KMS-11 (cell line): ENCODE results near the gene LMF2.

ENCODE experiments used
- H2AFZ ChIP-seq: fragments of 200-600 bp; sonication (generic); 2 replicates; pipeline ENCODE4 v1.6.1; 2016; ENCODE audit warnings: antibody characterized with exemption, mixed run types, low read depth
- H3K27ac ChIP-seq: fragments of 200-600 bp; sonication (generic); 2 replicates; pipeline ENCODE4 v1.6.1; 2016; ENCODE audit warnings: mild to moderate bottlenecking, mixed run types
- H3K27me3 ChIP-seq: fragments of 200-600 bp; sonication (generic); 2 replicates; pipeline ENCODE4 v1.6.1; 2017; ENCODE audit warnings: mild to moderate bottlenecking, low read depth, mixed run types, moderate library complexity; ENCODE audit not compliant: insufficient read depth
- H3K36me3 ChIP-seq: fragments of 200-600 bp; sonication (generic); 2 replicates; pipeline ENCODE4 v1.6.1; 2017; ENCODE audit warnings: mild to moderate bottlenecking, mixed run types; ENCODE audit not compliant: insufficient read depth
- H3K4me1 ChIP-seq: fragments of 200-600 bp; sonication (generic); 2 replicates; pipeline ENCODE4 v1.6.1; 2016; ENCODE audit warnings: mild to moderate bottlenecking, low read depth, mixed run types; ENCODE audit not compliant: poor library complexity, severe bottlenecking
- H3K4me2 ChIP-seq: fragments of 200-600 bp; sonication (generic); 2 replicates; pipeline ENCODE4 v1.7.0; 2016; ENCODE audit warnings: mild to moderate bottlenecking, mixed run types
- H3K4me3 ChIP-seq: fragments of 200-600 bp; sonication (generic); IDR thresholded peaks from 2 replicates; pipeline ENCODE4 v1.6.1; 2017; ENCODE audit warnings: low read depth, low read length, mixed read lengths; ENCODE audit not compliant: insufficient read depth
- H3K79me2 ChIP-seq: fragments of 200-600 bp; sonication (generic); 2 replicates; pipeline ENCODE4 v1.6.1; 2016; ENCODE audit warnings: low read depth, mixed run types; ENCODE audit not compliant: insufficient read depth
- H3K9ac ChIP-seq: fragments of 200-600 bp; sonication (generic); 2 replicates; pipeline ENCODE4 v1.6.1; 2016; ENCODE audit warnings: mild to moderate bottlenecking, mixed run types
- H4K20me1 ChIP-seq: fragments of 200-600 bp; sonication (generic); 2 replicates; pipeline ENCODE4 v1.6.1; 2016; ENCODE audit warnings: mild to moderate bottlenecking, mixed run types; ENCODE audit not compliant: insufficient read depth
- TF ChIP-seq, protein P1 (sequence below): fragments of 200-600 bp; sonication (generic); conservative IDR thresholded peaks from 2 replicates; pipeline ENCODE4 v1.6.1; 2017; ENCODE audit warnings: low read depth, mild to moderate bottlenecking, antibody characterized with exemption, low read length, moderate library complexity, mixed read lengths

The LMF2 gene

DNA sequence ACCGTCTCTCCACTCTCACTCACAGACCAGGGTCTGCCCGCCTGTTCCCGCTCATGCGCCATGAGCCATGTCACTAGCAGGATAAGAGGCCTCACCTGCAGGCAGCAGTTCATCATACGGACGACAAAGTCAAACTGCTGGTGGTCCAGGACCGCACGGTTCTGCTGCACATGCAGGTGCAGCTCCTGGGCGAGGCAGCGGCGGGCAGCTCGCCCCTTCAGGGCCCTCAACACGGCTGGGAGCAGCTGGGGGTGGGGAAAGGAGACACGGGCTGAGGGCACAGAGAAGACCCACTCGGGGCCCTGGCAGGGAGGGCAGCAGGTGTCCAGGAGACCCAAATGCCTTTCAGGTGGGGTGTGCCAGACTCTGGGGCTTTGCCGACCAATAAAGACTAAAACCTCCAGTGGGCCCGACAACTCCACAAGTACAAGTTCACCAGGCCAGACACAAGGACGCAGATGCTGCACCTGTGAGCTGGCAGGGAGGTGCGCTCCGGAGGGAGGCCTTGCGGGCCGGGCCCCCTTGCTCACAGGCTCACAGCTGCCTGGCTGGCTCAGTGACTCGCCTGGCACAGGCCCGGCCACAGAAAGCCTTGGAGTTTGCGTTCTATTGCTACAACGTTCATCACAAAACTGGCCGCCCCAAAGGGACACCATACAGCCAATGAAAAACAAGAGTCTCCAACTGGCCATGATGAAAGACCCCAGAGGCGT, 44.2 kb downstream of the LMF2 start:
- Histone ChIP-seq H3K27me3 (no peaks in the 10 kb centered on the region), H3K9ac (no peak overlapping the region), H3K4me1 (peaks cover 7% of the 10 kb centered on the region), H4K20me1 (no peaks in the 10 kb centered on the region), H2AFZ (no peak overlapping the region), H3K4me2 (no peak overlapping the region), H3K4me3 (no peak overlapping the region), H3K36me3 (no peaks in the 10 kb centered on the region), H3K79me2 (peaks cover under 1% of the 10 kb centered on the region; the same call in 1 of the 2 replicates), H3K27ac (no peak overlapping the region)
- TF ChIP-seq, protein P1, sequence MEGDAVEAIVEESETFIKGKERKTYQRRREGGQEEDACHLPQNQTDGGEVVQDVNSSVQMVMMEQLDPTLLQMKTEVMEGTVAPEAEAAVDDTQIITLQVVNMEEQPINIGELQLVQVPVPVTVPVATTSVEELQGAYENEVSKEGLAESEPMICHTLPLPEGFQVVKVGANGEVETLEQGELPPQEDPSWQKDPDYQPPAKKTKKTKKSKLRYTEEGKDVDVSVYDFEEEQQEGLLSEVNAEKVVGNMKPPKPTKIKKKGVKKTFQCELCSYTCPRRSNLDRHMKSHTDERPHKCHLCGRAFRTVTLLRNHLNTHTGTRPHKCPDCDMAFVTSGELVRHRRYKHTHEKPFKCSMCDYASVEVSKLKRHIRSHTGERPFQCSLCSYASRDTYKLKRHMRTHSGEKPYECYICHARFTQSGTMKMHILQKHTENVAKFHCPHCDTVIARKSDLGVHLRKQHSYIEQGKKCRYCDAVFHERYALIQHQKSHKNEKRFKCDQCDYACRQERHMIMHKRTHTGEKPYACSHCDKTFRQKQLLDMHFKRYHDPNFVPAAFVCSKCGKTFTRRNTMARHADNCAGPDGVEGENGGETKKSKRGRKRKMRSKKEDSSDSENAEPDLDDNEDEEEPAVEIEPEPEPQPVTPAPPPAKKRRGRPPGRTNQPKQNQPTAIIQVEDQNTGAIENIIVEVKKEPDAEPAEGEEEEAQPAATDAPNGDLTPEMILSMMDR, result no peak

DNA sequence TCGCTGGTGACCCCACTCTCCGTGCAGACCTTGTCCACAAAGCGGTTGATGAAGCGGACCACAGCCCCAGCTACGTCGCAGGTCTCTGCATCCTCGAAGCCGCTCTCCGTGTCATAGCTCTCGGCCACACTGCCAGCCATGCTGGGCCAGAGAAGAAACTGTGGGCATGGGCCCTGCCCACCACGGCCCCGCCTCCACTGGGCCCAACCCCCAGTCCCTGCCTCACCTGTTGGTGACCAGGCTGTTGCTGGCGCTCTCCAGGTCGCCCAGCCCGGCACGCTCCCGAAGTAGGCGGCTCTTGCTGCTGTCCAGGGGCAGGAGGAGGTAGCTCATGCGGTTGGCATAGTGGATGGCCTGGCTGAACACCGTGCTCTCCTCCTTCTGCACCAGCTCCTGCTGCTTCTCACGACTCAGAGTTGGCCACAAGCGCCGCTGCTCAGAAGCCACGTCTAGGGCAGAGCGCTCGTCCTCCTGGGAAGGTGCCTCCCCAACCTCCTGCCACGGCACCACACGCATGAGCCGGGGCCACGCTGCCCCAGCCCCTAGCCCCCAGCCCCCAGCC, 45.4 kb downstream of the LMF2 start:
- H4K20me1 ChIP-seq, result no peaks in the 10 kb centered on the region
- no peak overlapping the region for H3K9ac ChIP-seq
- TF ChIP-seq, protein P1, result no peak
- H3K4me3 ChIP-seq, result no peak overlapping the region
- no peaks in the 10 kb centered on the region for H3K79me2 ChIP-seq
- H3K4me1 ChIP-seq, result no peaks in the 10 kb centered on the region
- H3K4me2 ChIP-seq, result no peak overlapping the region
- no peak overlapping the region for H2AFZ ChIP-seq
- H3K27ac ChIP-seq, result no peak overlapping the region
- H3K27me3 ChIP-seq, result no peaks in the 10 kb centered on the region
- no peaks in the 10 kb centered on the region for H3K36me3 ChIP-seq

DNA sequence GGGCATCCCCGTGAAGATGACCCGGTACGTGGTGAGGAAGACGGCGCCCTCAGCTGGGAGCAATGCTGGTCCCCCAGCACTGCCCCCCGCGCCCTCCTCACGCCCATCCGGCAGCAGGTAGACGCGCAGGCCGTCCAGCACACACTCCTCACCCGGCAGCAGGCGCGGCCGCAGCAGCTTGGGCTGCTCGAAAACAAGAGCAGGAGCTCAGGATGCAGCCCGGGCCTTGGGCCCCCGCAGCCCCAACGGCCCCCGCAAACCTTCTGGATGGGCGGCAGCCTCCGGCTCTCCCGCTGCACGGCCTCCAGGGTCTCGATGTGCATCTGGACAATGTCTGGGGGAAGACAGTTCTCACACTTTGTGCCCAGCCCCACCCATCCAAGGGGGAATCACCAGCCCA, 46.0 kb downstream of the LMF2 start:
- Histone ChIP-seq H4K20me1 (no peaks in the 10 kb centered on the region), H3K79me2 (no peaks in the 10 kb centered on the region), H3K4me1 (no peaks in the 10 kb centered on the region), H3K4me2 (no peak overlapping the region), H3K36me3 (no peaks in the 10 kb centered on the region), H2AFZ (no peak overlapping the region), H3K4me3 (no peak overlapping the region), H3K9ac (no peak overlapping the region), H3K27ac (no peak overlapping the region), H3K27me3 (no peaks in the 10 kb centered on the region)
- TF ChIP-seq, protein P1, result no peak

DNA sequence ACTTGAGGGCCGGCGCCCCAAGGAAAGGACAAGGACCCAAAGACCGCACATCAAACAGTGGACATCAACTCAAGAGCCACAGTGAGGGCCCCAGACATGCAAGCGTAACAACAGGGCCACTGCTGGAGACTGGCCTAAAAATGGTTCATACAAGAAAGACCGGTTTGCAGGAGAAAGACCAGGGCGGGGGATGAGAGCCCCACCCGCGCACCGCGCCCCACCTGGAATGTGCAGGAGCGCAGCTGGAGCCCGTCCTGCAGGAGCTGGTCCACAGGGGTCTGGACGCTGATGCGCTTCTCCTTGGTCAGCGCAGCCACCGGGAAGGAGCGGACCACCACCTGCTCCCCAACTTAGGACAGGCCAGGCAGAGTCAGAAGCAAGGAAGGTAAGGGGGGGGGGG, 46.6 kb downstream of the LMF2 start:
- H3K4me3 ChIP-seq, result no peak overlapping the region
- no peak overlapping the region for H3K4me2 ChIP-seq
- H3K27me3 ChIP-seq, result no peaks in the 10 kb centered on the region
- H3K27ac ChIP-seq, result no peak overlapping the region
- H3K9ac ChIP-seq, result no peak overlapping the region
- TF ChIP-seq, protein P1, result no peak
- no peaks in the 10 kb centered on the region for H3K4me1 ChIP-seq
- no peaks in the 10 kb centered on the region for H3K36me3 ChIP-seq
- H3K79me2 ChIP-seq, result no peaks in the 10 kb centered on the region
- no peaks in the 10 kb centered on the region for H4K20me1 ChIP-seq
- no peak overlapping the region for H2AFZ ChIP-seq
